Vagina (tissue), 2 donors: ENCODE results near the gene PMF1. TPM values are rescaled to one million over a fixed set of nuclear protein-coding genes. Genes with fewer than 3 reads are reported as not detected.

Source experiments
- DNase-seq, 2 donors: peaks; one replicate each; pipeline ENCODE4 v3.0.0-alpha.2; 2017; ENCODE audit errors: extremely low spot score in 2 of 2
- H3K27ac ChIP-seq: fragments of 200-600 bp; sonication (generic); one replicate; pipeline ENCODE4 v1.5.1; 2019
- H3K27me3 ChIP-seq: fragments of 200-600 bp; sonication (generic); one replicate; pipeline ENCODE4 v1.5.1; 2019
- H3K36me3 ChIP-seq, 2 donors: fragments of 200-600 bp; sonication (generic); one replicate each; pipeline ENCODE4 v1.5.1; 2017 to 2019
- H3K4me1 ChIP-seq: fragments of 200-600 bp; sonication (generic); one replicate; pipeline ENCODE4 v1.5.1; 2019
- H3K4me3 ChIP-seq, 2 donors: fragments of 200-600 bp; sonication (generic); 1 replicate in 1 of 2; 2 replicates in 1 of 2; pipeline ENCODE4 v1.5.1; 2016 to 2019
- H3K9me3 ChIP-seq: fragments of 200-600 bp; sonication (generic); one replicate; pipeline ENCODE4 v1.5.1; 2019
- CTCF ChIP-seq, 3 experiments: fragments of 450-650 bp in 2 of 3; fragments of 200-600 bp in 1 of 3; sonication (generic) in 1 of 3; IDR thresholded peaks; one replicate each; pipeline ENCODE4 v1.5.1; 2017 to 2019; ENCODE audit warnings: antibody characterized with exemption in 3 of 3, mild to moderate bottlenecking in 2 of 3, moderate library complexity in 2 of 3
- POLR2A ChIP-seq, 2 donors: fragments of 450-650 bp; IDR thresholded peaks; one replicate each; pipeline ENCODE4 v1.6.1; 2017; ENCODE audit warnings: antibody characterized with exemption in 2 of 2, mild to moderate bottlenecking in 2 of 2, moderate library complexity in 2 of 2
- POLR2AphosphoS5 ChIP-seq, 2 donors: sonication (generic); formaldehyde crosslinking; IDR thresholded peaks; one replicate each; pipeline ENCODE4 v1.9.0; 2017; ENCODE audit warnings: antibody characterized with exemption in 2 of 2, mild to moderate bottlenecking in 2 of 2, low read depth in 1 of 2; ENCODE audit not compliant: insufficient read depth in 1 of 2
- intact Hi-C: fragments of 100-400 bp; cut with DNase I; formaldehyde crosslinking; loops from one replicate; pipeline ENCODE4 v1.15.1; 2023
- total RNA-seq: library from RNA; depleted of rRNA; stranded (reverse); fragments of >200 nt; gene quantifications from one replicate; pipeline ENCODE4 v1.2.3, GENCODE V29; 2016

Gene PMF1
- total RNA-seq, 1 donor from 2014 or later = 44.7 TPM

DNA sequence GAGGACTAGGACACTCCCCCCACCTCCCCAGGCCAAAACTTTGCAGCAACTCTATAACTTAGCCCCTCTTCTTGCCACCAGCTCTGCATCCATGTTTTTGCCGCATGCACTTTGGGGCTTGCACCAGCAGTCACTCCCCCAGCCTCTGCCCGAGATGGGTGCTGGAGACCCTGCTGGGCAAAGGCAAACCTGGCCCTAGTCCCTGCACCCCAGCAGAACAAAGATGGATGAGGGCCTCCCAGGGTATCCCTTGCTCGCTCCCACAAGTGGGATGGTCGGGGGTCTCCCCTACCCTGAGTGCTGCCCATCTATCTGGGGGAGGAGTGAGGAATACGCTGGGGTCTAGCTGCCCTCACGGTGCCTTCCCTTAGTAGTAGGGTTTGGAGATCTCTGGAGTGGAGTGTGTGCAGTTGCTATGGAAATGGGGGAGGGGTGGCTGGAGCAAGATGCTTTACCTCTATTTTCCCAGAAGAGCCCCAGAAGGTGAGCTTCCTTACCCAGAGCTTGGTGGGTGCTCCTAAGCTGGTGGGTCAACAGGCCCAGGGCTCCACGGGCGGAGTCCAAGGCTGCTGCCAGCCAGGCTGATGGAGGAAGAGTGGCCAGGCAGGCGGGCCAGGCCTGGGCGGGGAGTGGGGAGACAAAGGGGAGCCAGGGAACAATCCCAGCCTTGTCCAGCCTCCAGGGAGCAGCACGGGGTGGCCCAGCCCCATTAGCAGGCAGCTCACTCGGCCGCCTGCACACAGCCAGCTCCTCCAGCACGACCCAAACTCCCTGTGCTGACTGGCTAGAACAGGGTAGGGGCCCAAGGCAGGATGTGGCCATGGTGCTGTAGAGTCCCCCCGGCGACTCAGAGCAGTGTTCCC is 34.9 kb downstream of the PMF1 start, which contains the start of gene PAQR6:
TSS of gene PAQR6 (minus strand) at position 597 of the 863 bp plus-strand sequence. CDS start 1,325 bp downstream, outside the sequence.
- H3K36me3 ChIP-seq = peaks cover 0 to 37% of the 10 kb centered on the region in 2 donors
- intact Hi-C loops = no loop called here
- DNase-seq = no peak
- no peaks in the 10 kb centered on the region for H3K27me3 ChIP-seq
- no peaks in the 10 kb centered on the region for H3K9me3 ChIP-seq
- TF ChIP-seq POLR2AphosphoS5 (IDR thresholded peaks at IDR 0.05; ENCODE audit: insufficient read depth in 1 of 2, low read depth in 1 of 2) (no peak), CTCF (IDR thresholded peaks at IDR 0.05) (no peak), POLR2A (IDR thresholded peaks at IDR 0.05) (no peak)
- peaks cover 32% of the 10 kb centered on the region for H3K4me1 ChIP-seq
- H3K27ac ChIP-seq = no peak within 1 kb of the TSS
- no peak within 1 kb of the TSS for H3K4me3 ChIP-seq

- Histone ChIP-seq H3K27ac (no peak overlapping the region), H3K36me3 (peaks cover 0 to 43% of the 10 kb centered on the region in 2 donors), H3K27me3 (no peaks in the 10 kb centered on the region), H3K9me3 (no peaks in the 10 kb centered on the region), H3K4me1 (peaks cover 32% of the 10 kb centered on the region), H3K4me3 (no peak overlapping the region)
- intact Hi-C loops = no loop called here
- TF ChIP-seq CTCF (IDR thresholded peaks at IDR 0.05) (no peak), POLR2AphosphoS5 (IDR thresholded peaks at IDR 0.05; ENCODE audit: insufficient read depth in 1 of 2, low read depth in 1 of 2) (no peak), POLR2A (IDR thresholded peaks at IDR 0.05) (no peak)
- no peak for DNase-seq
Measured at GRCh38 chr1:156248323-156248683, 35.5 kb downstream of the PMF1 start.

DNA sequence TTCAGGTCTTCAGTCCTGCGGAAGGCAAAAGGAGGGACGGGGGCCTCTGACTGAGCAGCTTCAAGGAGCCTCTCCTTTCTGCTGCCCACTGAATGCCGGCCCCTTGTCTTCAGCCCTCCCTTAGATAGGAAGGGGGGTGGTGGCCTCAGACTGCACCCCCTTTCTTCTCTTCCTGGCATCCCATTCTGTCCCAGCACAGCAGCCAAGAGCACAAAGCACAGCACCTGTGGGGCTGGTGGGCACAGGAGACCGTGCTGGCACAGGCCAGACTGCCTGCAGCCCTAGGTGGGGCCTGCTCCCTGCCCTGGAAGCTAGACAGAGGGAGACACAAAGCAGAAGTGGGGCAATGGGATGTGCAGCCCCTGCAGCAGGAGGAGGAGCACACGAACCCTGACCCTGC is 36.8 kb downstream of the PMF1 start:
- H3K9me3 ChIP-seq = no peaks in the 10 kb centered on the region
- H3K4me3 ChIP-seq = no peak overlapping the region
- H3K27ac ChIP-seq = no peak overlapping the region
- peaks cover 0 to 54% of the 10 kb centered on the region in 2 donors for H3K36me3 ChIP-seq
- DNase-seq = no peak
- TF ChIP-seq CTCF (IDR thresholded peaks at IDR 0.05) (no peak), POLR2AphosphoS5 (IDR thresholded peaks at IDR 0.05; ENCODE audit: insufficient read depth in 1 of 2, low read depth in 1 of 2) (no peak), POLR2A (IDR thresholded peaks at IDR 0.05) (no peak)
- peaks cover 32% of the 10 kb centered on the region for H3K4me1 ChIP-seq
- intact Hi-C loops = no loop called here
- H3K27me3 ChIP-seq = no peaks in the 10 kb centered on the region

DNA sequence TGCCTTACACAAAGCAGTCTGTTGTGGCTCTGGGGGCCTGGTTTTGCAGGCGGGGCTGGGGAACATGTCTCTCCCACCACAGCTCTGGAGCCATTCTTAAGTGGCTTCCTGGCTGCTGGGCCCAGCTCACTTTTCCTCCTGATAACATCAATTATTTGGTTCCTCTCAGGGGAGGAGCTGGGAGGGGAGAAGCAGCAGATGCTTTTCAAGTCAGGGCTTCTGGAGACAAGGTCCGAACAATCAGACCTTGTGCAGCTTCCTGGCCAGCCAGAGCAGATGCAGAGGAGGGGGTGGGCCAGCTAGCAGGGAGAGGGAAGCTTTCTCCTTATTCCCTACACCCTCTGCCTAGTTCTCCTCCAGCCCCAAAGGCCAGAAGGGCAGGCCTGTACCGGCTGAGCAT is 38.7 kb downstream of the PMF1 start:
- TF ChIP-seq POLR2A (IDR thresholded peaks at IDR 0.05) = no peak
- no peaks in the 10 kb centered on the region for H3K27me3 ChIP-seq
- H3K36me3 ChIP-seq = peaks cover 0 to 73% of the 10 kb centered on the region in 2 donors
- peaks cover 17% of the 10 kb centered on the region for H3K4me1 ChIP-seq
- intact Hi-C loops = no loop called here
- H3K9me3 ChIP-seq = no peaks in the 10 kb centered on the region
- no peak overlapping the region for H3K4me3 ChIP-seq
- H3K27ac ChIP-seq = no peak overlapping the region
- DNase-seq = no peak

- no peaks in the 10 kb centered on the region for H3K9me3 ChIP-seq
- H3K27me3 ChIP-seq = no peaks in the 10 kb centered on the region
- no peak for TF ChIP-seq POLR2A (IDR thresholded peaks at IDR 0.05)
- no peak for TF ChIP-seq CTCF (IDR thresholded peaks at IDR 0.05)
- TF ChIP-seq POLR2AphosphoS5 (IDR thresholded peaks at IDR 0.05; ENCODE audit: insufficient read depth in 1 of 2, low read depth in 1 of 2) = no peak
- intact Hi-C loops = no loop called here
- no peaks in the 10 kb centered on the region for H3K4me1 ChIP-seq
- peaks cover 0 to 94% of the 10 kb centered on the region in 2 donors for H3K36me3 ChIP-seq
- no peak overlapping the region for H3K27ac ChIP-seq
- DNase-seq = no peak
- H3K4me3 ChIP-seq = no peak overlapping the region
Measured at GRCh38 chr1:156253634-156254033, 40.8 kb downstream of the PMF1 start.
